Motor neuron (in vitro differentiated cells): Measurements from ENCODE around the gene MRPL52. TPM values are rescaled to one million over a fixed set of nuclear protein-coding genes. Genes with fewer than 3 reads are reported as not detected.

ENCODE experiments used
- ATAC-seq, 8 experiments: fragments of 200-7000 bp; cut with Tn5 transposase; replicated peaks in 6 of 8; 2 replicates each; pipeline ENCODE4 v1.8.0; 2021; ENCODE audit warnings: mild to moderate bottlenecking in 8 of 8, moderate library complexity in 8 of 8
- H3K27ac ChIP-seq, 2 donors: fragments of 250-450 bp; sonication (Bioruptor Pico); 2 replicates each; pipeline ENCODE4 v1.9.0; 2021; ENCODE audit warnings: antibody characterized with exemption in 2 of 2, mild to moderate bottlenecking in 2 of 2, moderate library complexity in 1 of 2
- H3K4me1 ChIP-seq, 2 donors: fragments of 250-450 bp; sonication (Bioruptor Pico); replicated peaks in 1 of 2; 2 replicates each; pipeline ENCODE4 v1.6.1; 2021; ENCODE audit warnings: antibody characterized with exemption in 2 of 2, mild to moderate bottlenecking in 2 of 2, moderate library complexity in 1 of 2
- H3K4me3 ChIP-seq, 5 donors: fragments of 250-450 bp; sonication (Bioruptor Pico); 2 replicates each; pipeline ENCODE4 v1.9.0; 2021; ENCODE audit warnings: antibody characterized with exemption in 5 of 5, mild to moderate bottlenecking in 5 of 5, moderate library complexity in 4 of 5
- WGBS, 10 experiments: fragments of 450-650 bp; shearing (Covaris generic); methylation state at CpG; one replicate each; pipeline ENCODE4 v1.0.0; 2022; 5-methylcytosine and 5-hydroxymethylcytosine counted together
- in situ Hi-C, 9 experiments: fragments of 400-800 bp; cut with MboI; loops; one replicate each; pipeline ENCODE4 v1.15.0; 2021; ENCODE audit warnings: low sequenced_read_pairs in 9 of 9, low pct_unique_long_range_greater_than_20kb in 2 of 9; ENCODE audit not compliant: unreplicated experiment in 9 of 9
- total RNA-seq, 8 experiments: library from RNA; unstranded; fragments of 300-600 nt; gene quantifications; 2 replicates each; pipeline versions ENCODE4 v1.2.3 to v1.2.4, GENCODE V29; 2022

The MRPL52 gene
- total RNA-seq, 8 experiments from 2014 or later = 60.7 to 112 (median 87.1) TPM

- H3K27ac ChIP-seq = peak within 1 kb of the TSS; percentile 13 to 16
- WGBS, 10 experiments = 0 to 7% (median 1%) methylated on average over 1 to 9 of the region's 50 CpGs; no CpG with 5 or more reads in 4 of the 10 experiments
- in situ Hi-C loops = loop anchor here in 8 of 9 experiments (25.0 kb wide), 3 partner anchors 284 to 484 kb away; partner anchors contain the start of genes ABHD4 (in 1 of the 8) and DAD1 (in 1 of the 8)
- H3K4me1 ChIP-seq = peaks cover 0 to 5% of the 10 kb centered on the region in 2 donors
- peak within 1 kb of the TSS; percentile 31 to 88 (median 54) for H3K4me3 ChIP-seq
- ATAC-seq = peak; percentile 77 to 94 (median 92)
Measured at GRCh38 chr14:22871224-22872032, 41.7 kb downstream of the MRPL52 start, which contains the start of gene LRP10. Gene LRP10, plus strand, starts transcription at chr14:22871740. Its CDS starts 564 bp downstream, at chr14:22872304.

GRCh38 chr14:22872033-22872832 lies 42.5 kb downstream of the MRPL52 start:
- WGBS, 10 experiments = 0% methylated on average over 1 of the region's 45 CpGs; no CpG with 5 or more reads in 7 of the 10 experiments
- peak; percentile 30 to 54 (median 50) for ATAC-seq
- H3K4me3 ChIP-seq = peak overlapping the region; percentile 31 to 88 (median 54)
- H3K27ac ChIP-seq = peak overlapping the region; percentile 13 to 16
- in situ Hi-C loops = loop anchor here in 8 of 9 experiments (25.0 kb wide), 3 partner anchors 285 to 485 kb away; partner anchors contain the start of genes ABHD4 (in 1 of the 8) and DAD1 (in 1 of the 8)
- H3K4me1 ChIP-seq = peaks cover 0 to 5% of the 10 kb centered on the region in 2 donors

GRCh38 chr14:22872833-22873520 lies 43.3 kb downstream of the MRPL52 start:
- peak overlapping the region; percentile 31 to 88 (median 54) for H3K4me3 ChIP-seq
- in situ Hi-C loops = loop anchor here in 8 of 9 experiments (25.0 kb wide), 3 partner anchors 286 to 486 kb away; partner anchors contain the start of genes ABHD4 (in 1 of the 8) and DAD1 (in 1 of the 8)
- WGBS, 10 experiments = 4 to 83% (median 56%) methylated on average over 1 to 9 of the region's 10 CpGs; no CpG with 5 or more reads in 1 of the 10 experiments
- ATAC-seq = peak in 3 of 8 experiments; percentile 1 to 2 (median 1)
- H3K27ac ChIP-seq = peak overlapping the region in 1 of 2 donors; percentile 13
- H3K4me1 ChIP-seq = peaks cover 0 to 5% of the 10 kb centered on the region in 2 donors

- in situ Hi-C loops = no loop called here
- Histone ChIP-seq H3K4me3 (no peak overlapping the region), H3K27ac (no peak overlapping the region), H3K4me1 (peaks cover 0 to 5% of the 10 kb centered on the region in 2 donors)
- 90 to 100% (median 100%) methylated on average over 1 to 4 of the region's 15 CpGs; no CpG with 5 or more reads in 3 of the 10 experiments for WGBS, 10 experiments
- ATAC-seq = no peak
Measured at GRCh38 chr14:22875003-22875747, 45.5 kb downstream of the MRPL52 start.

GRCh38 chr14:22875748-22876319 lies 46.1 kb downstream of the MRPL52 start:
- 80 to 100% (median 100%) methylated on average over 1 to 3 of the region's 20 CpGs; no CpG with 5 or more reads in 7 of the 10 experiments for WGBS, 10 experiments
- Histone ChIP-seq H3K27ac (no peak overlapping the region), H3K4me1 (peaks cover 0 to 5% of the 10 kb centered on the region in 2 donors), H3K4me3 (no peak overlapping the region)
- ATAC-seq = no peak
- in situ Hi-C loops = no loop called here

GRCh38 chr14:22877000-22877501 lies 47.4 kb downstream of the MRPL52 start:
- 60% methylated on average over 1 of the region's 22 CpGs; no CpG with 5 or more reads in 9 of the 10 experiments for WGBS, 10 experiments
- in situ Hi-C loops = no loop called here
- H3K4me1 ChIP-seq = peaks cover 3 to 10% of the 10 kb centered on the region in 2 donors
- no peak for ATAC-seq
- H3K27ac ChIP-seq = no peak overlapping the region
- no peak overlapping the region for H3K4me3 ChIP-seq

GRCh38 chr14:22878271-22879246 lies 48.9 kb downstream of the MRPL52 start:
- 68 to 100% (median 83%) methylated on average over 1 to 5 of the region's 8 CpGs; no CpG with 5 or more reads in 2 of the 10 experiments for WGBS, 10 experiments
- H3K27ac ChIP-seq = no peak overlapping the region
- no peak for ATAC-seq
- H3K4me3 ChIP-seq = no peak overlapping the region
- in situ Hi-C loops = no loop called here
- peaks cover 14 to 15% of the 10 kb centered on the region in 2 donors for H3K4me1 ChIP-seq

- Histone ChIP-seq H3K4me1 (peaks cover 39 to 42% of the 10 kb centered on the region in 2 donors), H3K4me3 (no peak overlapping the region), H3K27ac (peak overlapping the region; percentile 63 to 93)
- in situ Hi-C loops = no loop called here
- WGBS, 10 experiments = 10 to 95% (median 60%) methylated on average over 3 to 7 of the region's 7 CpGs; no CpG with 5 or more reads in 1 of the 10 experiments
- ATAC-seq = no peak
Measured at GRCh38 chr14:22882064-22882463, 52.4 kb downstream of the MRPL52 start.

GRCh38 chr14:22882529-22883172 lies 53.0 kb downstream of the MRPL52 start:
- in situ Hi-C loops = no loop called here
- H3K4me3 ChIP-seq = peak overlapping the region; percentile 37 to 47 (median 41)
- ATAC-seq = peak; percentile 10 to 72 (median 62)
- peaks cover 39 to 45% of the 10 kb centered on the region in 2 donors for H3K4me1 ChIP-seq
- peak overlapping the region; percentile 63 to 93 for H3K27ac ChIP-seq
- 0 to 100% (median 50%) methylated on average over 1 to 2 of the region's 6 CpGs; no CpG with 5 or more reads in 5 of the 10 experiments for WGBS, 10 experiments
